GM21723 (cell line): Measurements from ENCODE around the gene ORAI3.

ENCODE experiments used
- ATAC-seq: cut with Tn5 transposase; IDR thresholded peaks from one replicate; pipeline ENCODE4 v1.9.1; 2021; ENCODE audit warnings: mild to moderate bottlenecking, moderate library complexity; ENCODE audit not compliant: unreplicated experiment

ORAI3 gene

GRCh38 chr16:30948667-30949649, at the start of gene ORAI3:
Gene ORAI3 (plus strand): TSS chr16:30949068. CDS start chr16:30949290, 222 bp downstream.
- ATAC-seq, result peak; percentile 64

- no peak for ATAC-seq
Observed at GRCh38 chr16:30899794-30900193, 49.1 kb upstream of the ORAI3 start.

GRCh38 chr16:30900588-30900987, 48.3 kb upstream of the ORAI3 start:
- no peak for ATAC-seq

- no peak for ATAC-seq
Observed at GRCh38 chr16:30901201-30902028, 47.5 kb upstream of the ORAI3 start.

- peak; percentile 78 for ATAC-seq
Observed at GRCh38 chr16:30902029-30902972, 46.6 kb upstream of the ORAI3 start.

GRCh38 chr16:30903002-30903401, 45.9 kb upstream of the ORAI3 start:
- no peak for ATAC-seq

- ATAC-seq, result no peak
Observed at GRCh38 chr16:30903596-30903995, 45.3 kb upstream of the ORAI3 start.

- no peak for ATAC-seq
Observed at GRCh38 chr16:30904114-30904780, 44.6 kb upstream of the ORAI3 start.

- ATAC-seq, result no peak
Observed at GRCh38 chr16:30907064-30907463, 41.8 kb upstream of the ORAI3 start.

GRCh38 chr16:30910427-30911029, 38.3 kb upstream of the ORAI3 start:
- ATAC-seq, result no peak

GRCh38 chr16:30912794-30913412, 36.0 kb upstream of the ORAI3 start:
- no peak for ATAC-seq

- no peak for ATAC-seq
Observed at GRCh38 chr16:30914830-30915229, 34.0 kb upstream of the ORAI3 start.

GRCh38 chr16:30918614-30919013, 30.3 kb upstream of the ORAI3 start:
- no peak for ATAC-seq

- ATAC-seq, result no peak
Observed at GRCh38 chr16:30920891-30921290, 28.0 kb upstream of the ORAI3 start.

GRCh38 chr16:30921459-30921747, 27.5 kb upstream of the ORAI3 start:
- no peak for ATAC-seq

GRCh38 chr16:30921748-30922419, 27.0 kb upstream of the ORAI3 start:
- peak; percentile 3 for ATAC-seq

GRCh38 chr16:30922420-30922959, 26.4 kb upstream of the ORAI3 start:
- peak; percentile 72 for ATAC-seq

GRCh38 chr16:30922960-30923535, 25.8 kb upstream of the ORAI3 start:
- peak; percentile 68 for ATAC-seq
